Measurements from ENCODE around the gene PAK6.
A peak's percentile ranks its signal among the peaks of the same experiment; 100 is the strongest.

PAK6 gene

GRCh38 chr15:40287505-40287904 lies 48.6 kb downstream of the PAK6 start:
- no peaks in the 10 kb centered on the region for H3K36me3 ChIP-seq (ENCODE audit: control insufficient read depth, insufficient read depth, low read length)
- peaks cover 44% of the 10 kb centered on the region for H3K4me1 ChIP-seq (ENCODE audit: control insufficient read depth, insufficient read depth, low read length)
- H3K4me3 ChIP-seq (ENCODE audit: low read depth, low read length), result no peak overlapping the region
- peaks cover 85% of the 10 kb centered on the region for H3K27me3 ChIP-seq (ENCODE audit: control insufficient read depth, insufficient read depth, low read length)
- no peak overlapping the region for H3K9ac ChIP-seq (ENCODE audit: low read length)
- no peaks in the 10 kb centered on the region for H3K9me3 ChIP-seq (ENCODE audit: control insufficient read depth, insufficient read depth, low read depth, low read length)
- H3K27ac ChIP-seq (ENCODE audit: low read depth, low read length), result no peak overlapping the region

GRCh38 chr15:40287968-40288367 lies 49.1 kb downstream of the PAK6 start:
- Histone ChIP-seq H3K27me3 (ENCODE audit: control insufficient read depth, insufficient read depth, low read length) (peaks cover 85% of the 10 kb centered on the region), H3K9me3 (ENCODE audit: control insufficient read depth, insufficient read depth, low read depth, low read length) (no peaks in the 10 kb centered on the region), H3K9ac (ENCODE audit: low read length) (no peak overlapping the region), H3K36me3 (ENCODE audit: control insufficient read depth, insufficient read depth, low read length) (no peaks in the 10 kb centered on the region), H3K27ac (ENCODE audit: low read depth, low read length) (no peak overlapping the region), H3K4me3 (ENCODE audit: low read depth, low read length) (no peak overlapping the region), H3K4me1 (ENCODE audit: control insufficient read depth, insufficient read depth, low read length) (peaks cover 44% of the 10 kb centered on the region)

- no peak overlapping the region for H3K9ac ChIP-seq (ENCODE audit: low read length)
- peaks cover 37% of the 10 kb centered on the region for H3K4me1 ChIP-seq (ENCODE audit: control insufficient read depth, insufficient read depth, low read length)
- no peaks in the 10 kb centered on the region for H3K36me3 ChIP-seq (ENCODE audit: control insufficient read depth, insufficient read depth, low read length)
- no peak overlapping the region for H3K27ac ChIP-seq (ENCODE audit: low read depth, low read length)
- no peaks in the 10 kb centered on the region for H3K9me3 ChIP-seq (ENCODE audit: control insufficient read depth, insufficient read depth, low read depth, low read length)
- no peak overlapping the region for H3K4me3 ChIP-seq (ENCODE audit: low read depth, low read length)
- peaks cover 85% of the 10 kb centered on the region for H3K27me3 ChIP-seq (ENCODE audit: control insufficient read depth, insufficient read depth, low read length)
Measured at GRCh38 chr15:40289140-40289775, 50.4 kb downstream of the PAK6 start.

GRCh38 chr15:40290545-40290917 lies 51.7 kb downstream of the PAK6 start:
- Histone ChIP-seq H3K9ac (ENCODE audit: low read length) (no peak overlapping the region), H3K27ac (ENCODE audit: low read depth, low read length) (no peak overlapping the region), H3K27me3 (ENCODE audit: control insufficient read depth, insufficient read depth, low read length) (peaks cover 85% of the 10 kb centered on the region), H3K9me3 (ENCODE audit: control insufficient read depth, insufficient read depth, low read depth, low read length) (no peaks in the 10 kb centered on the region), H3K36me3 (ENCODE audit: control insufficient read depth, insufficient read depth, low read length) (no peaks in the 10 kb centered on the region), H3K4me3 (ENCODE audit: low read depth, low read length) (no peak overlapping the region), H3K4me1 (ENCODE audit: control insufficient read depth, insufficient read depth, low read length) (peaks cover 28% of the 10 kb centered on the region)

GRCh38 chr15:40290918-40291574 lies 52.2 kb downstream of the PAK6 start:
- Histone ChIP-seq H3K9ac (ENCODE audit: low read length) (peak overlapping the region; percentile 57), H3K9me3 (ENCODE audit: control insufficient read depth, insufficient read depth, low read depth, low read length) (no peaks in the 10 kb centered on the region), H3K4me3 (ENCODE audit: low read depth, low read length) (peak overlapping the region; percentile 57), H3K27ac (ENCODE audit: low read depth, low read length) (no peak overlapping the region), H3K4me1 (ENCODE audit: control insufficient read depth, insufficient read depth, low read length) (peaks cover 23% of the 10 kb centered on the region), H3K27me3 (ENCODE audit: control insufficient read depth, insufficient read depth, low read length) (peaks cover 80% of the 10 kb centered on the region), H3K36me3 (ENCODE audit: control insufficient read depth, insufficient read depth, low read length) (no peaks in the 10 kb centered on the region)

- Histone ChIP-seq H3K27me3 (ENCODE audit: control insufficient read depth, insufficient read depth, low read length) (peaks cover 79% of the 10 kb centered on the region), H3K9me3 (ENCODE audit: control insufficient read depth, insufficient read depth, low read depth, low read length) (no peaks in the 10 kb centered on the region), H3K36me3 (ENCODE audit: control insufficient read depth, insufficient read depth, low read length) (no peaks in the 10 kb centered on the region), H3K9ac (ENCODE audit: low read length) (no peak overlapping the region), H3K27ac (ENCODE audit: low read depth, low read length) (no peak overlapping the region), H3K4me3 (ENCODE audit: low read depth, low read length) (no peak overlapping the region), H3K4me1 (ENCODE audit: control insufficient read depth, insufficient read depth, low read length) (peaks cover 14% of the 10 kb centered on the region)
Measured at GRCh38 chr15:40292246-40292645, 53.4 kb downstream of the PAK6 start.

GRCh38 chr15:40293006-40293405 lies 54.1 kb downstream of the PAK6 start:
- Histone ChIP-seq H3K36me3 (ENCODE audit: control insufficient read depth, insufficient read depth, low read length) (no peaks in the 10 kb centered on the region), H3K27ac (ENCODE audit: low read depth, low read length) (no peak overlapping the region), H3K9ac (ENCODE audit: low read length) (no peak overlapping the region), H3K4me3 (ENCODE audit: low read depth, low read length) (no peak overlapping the region), H3K27me3 (ENCODE audit: control insufficient read depth, insufficient read depth, low read length) (peaks cover 78% of the 10 kb centered on the region), H3K9me3 (ENCODE audit: control insufficient read depth, insufficient read depth, low read depth, low read length) (no peaks in the 10 kb centered on the region), H3K4me1 (ENCODE audit: control insufficient read depth, insufficient read depth, low read length) (peaks cover 11% of the 10 kb centered on the region)

GRCh38 chr15:40293905-40294895 lies 55.3 kb downstream of the PAK6 start:
- H3K9me3 ChIP-seq (ENCODE audit: control insufficient read depth, insufficient read depth, low read depth, low read length), result 0 out of 2 replicates have a peak, but pooled peaks cover 1% of the 10 kb centered on the region
- peaks cover 66% of the 10 kb centered on the region for H3K27me3 ChIP-seq (ENCODE audit: control insufficient read depth, insufficient read depth, low read length)
- peaks cover 10% of the 10 kb centered on the region for H3K4me1 ChIP-seq (ENCODE audit: control insufficient read depth, insufficient read depth, low read length)
- no peak overlapping the region for H3K4me3 ChIP-seq (ENCODE audit: low read depth, low read length)
- no peaks in the 10 kb centered on the region for H3K36me3 ChIP-seq (ENCODE audit: control insufficient read depth, insufficient read depth, low read length)
- no peak overlapping the region for H3K9ac ChIP-seq (ENCODE audit: low read length)
- no peak overlapping the region for H3K27ac ChIP-seq (ENCODE audit: low read depth, low read length)

GRCh38 chr15:40295297-40295696 lies 56.4 kb downstream of the PAK6 start:
- Histone ChIP-seq H3K9me3 (ENCODE audit: control insufficient read depth, insufficient read depth, low read depth, low read length) (0 out of 2 replicates have a peak, but pooled peaks cover 5% of the 10 kb centered on the region), H3K27me3 (ENCODE audit: control insufficient read depth, insufficient read depth, low read length) (peaks cover 55% of the 10 kb centered on the region), H3K4me3 (ENCODE audit: low read depth, low read length) (no peak overlapping the region), H3K4me1 (ENCODE audit: control insufficient read depth, insufficient read depth, low read length) (peaks cover 9% of the 10 kb centered on the region), H3K36me3 (ENCODE audit: control insufficient read depth, insufficient read depth, low read length) (no peaks in the 10 kb centered on the region), H3K27ac (ENCODE audit: low read depth, low read length) (no peak overlapping the region), H3K9ac (ENCODE audit: low read length) (no peak overlapping the region)

- Histone ChIP-seq H3K27me3 (ENCODE audit: control insufficient read depth, insufficient read depth, low read length) (peaks cover 48% of the 10 kb centered on the region), H3K27ac (ENCODE audit: low read depth, low read length) (no peak overlapping the region), H3K4me3 (ENCODE audit: low read depth, low read length) (no peak overlapping the region), H3K36me3 (ENCODE audit: control insufficient read depth, insufficient read depth, low read length) (no peaks in the 10 kb centered on the region), H3K9me3 (ENCODE audit: control insufficient read depth, insufficient read depth, low read depth, low read length) (peaks cover 11% of the 10 kb centered on the region; the same call in 1 of the 2 replicates), H3K9ac (ENCODE audit: low read length) (no peak overlapping the region), H3K4me1 (ENCODE audit: control insufficient read depth, insufficient read depth, low read length) (peaks cover 6% of the 10 kb centered on the region)
Measured at GRCh38 chr15:40295877-40296560, 57.2 kb downstream of the PAK6 start.

Data from HUES6 (cell line).